SK-N-MC (cell line): ENCODE measurements around the gene INPP5A.

Experiments used
- EZH2 ChIP-seq: fragments of 200-600 bp; sonication (generic); IDR thresholded peaks from one replicate; pipeline ENCODE4 v1.6.1; 2017; ENCODE audit warnings: antibody characterized with exemption
- FOXP2 ChIP-seq: optimal IDR thresholded peaks from 2 replicates; pipeline ENCODE3; 2011; ENCODE audit warnings: mild to moderate bottlenecking, moderate library complexity; ENCODE audit not compliant: insufficient read depth; ENCODE audit errors: extremely low read length, control extremely low read depth
- POLR2AphosphoS5 ChIP-seq: IDR thresholded peaks from 2 replicates; pipeline ENCODE4 v1.6.1; 2012; ENCODE audit warnings: mild to moderate bottlenecking, low read depth, low read length, borderline replicate concordance

- TF ChIP-seq EZH2 (no peak), POLR2AphosphoS5 (no peak), FOXP2 (no peak)
Measured at GRCh38 chr10:132551808-132552130, 14.2 kb downstream of the INPP5A start.
